Caco-2 (cell line): Measurements from ENCODE around the gene THAP11. TPM values are rescaled to one million over a fixed set of nuclear protein-coding genes. Genes with fewer than 3 reads are reported as not detected.
A peak's percentile ranks its signal among the peaks of the same experiment; 100 is the strongest.

ENCODE experiments used
- BruUV-seq: library from RNA; stranded (reverse); fragments of 400-500 nt; replicated peaks from 2 replicates; lab custom pipeline; 2021; lab: Mats Ljungman, UMichigan
- CTCF ChIA-PET: fragments of 300-600 bp; sonication (Branson Sonifier 250); formaldehyde crosslinking; loops from one replicate; lab custom pipeline; 2022; ENCODE audit warnings: antibody characterized with exemption; lab: Charles Lee
- POLR2A ChIA-PET: fragments of 300-600 bp; sonication (Branson Sonifier 250); formaldehyde crosslinking; loops from one replicate; lab custom pipeline; 2022; ENCODE audit warnings: antibody characterized with exemption; lab: Charles Lee
- DNase-seq, 2 experiments: peaks; one replicate each; pipeline versions ENCODE4 v3.0.0 to v3.0.0-alpha.2; 2020 to 2022
- H3K27me3 ChIP-seq: replicated peaks from 2 replicates; pipeline ENCODE4 v1.6.0; 2011; ENCODE audit warnings: low read length; ENCODE audit not compliant: control insufficient read depth, insufficient read depth
- H3K36me3 ChIP-seq: 2 replicates; pipeline ENCODE4 v1.5.1; 2011; ENCODE audit warnings: low read length; ENCODE audit not compliant: control insufficient read depth, insufficient read depth
- H3K4me1 ChIP-seq: fragments of 250-450 bp; sonication (Bioruptor Pico); 2 replicates; pipeline ENCODE4 v1.5.1; 2020; ENCODE audit warnings: mild to moderate bottlenecking
- H3K4me3 ChIP-seq: 2 replicates; pipeline ENCODE4 v1.5.1; 2011; ENCODE audit warnings: low read depth, mild to moderate bottlenecking, control low read depth, low read length
- H3K9me3 ChIP-seq: fragments of 250-450 bp; sonication (Bioruptor Pico); 2 replicates; pipeline ENCODE4 v1.5.1; 2020; ENCODE audit warnings: mild to moderate bottlenecking, moderate library complexity
- H3K27ac Mint-ChIP-seq: one replicate; pipeline ENCODE4 v1.8.0; 2022; ENCODE audit warnings: mixed read lengths; ENCODE audit not compliant: unreplicated experiment
- H3K27me3 Mint-ChIP-seq: one replicate; pipeline ENCODE4 v1.8.0; 2022; ENCODE audit warnings: mixed read lengths; ENCODE audit not compliant: insufficient read depth, unreplicated experiment
- H3K36me3 Mint-ChIP-seq: one replicate; pipeline ENCODE4 v1.8.0; 2022; ENCODE audit warnings: mild to moderate bottlenecking, mixed read lengths; ENCODE audit not compliant: insufficient read depth, unreplicated experiment
- H3K4me1 Mint-ChIP-seq: one replicate; pipeline ENCODE4 v1.8.0; 2022; ENCODE audit warnings: low read depth, mixed read lengths; ENCODE audit not compliant: unreplicated experiment
- H3K4me3 Mint-ChIP-seq: one replicate; pipeline ENCODE4 v1.8.0; 2022; ENCODE audit warnings: mild to moderate bottlenecking, moderate library complexity, mixed read lengths; ENCODE audit not compliant: unreplicated experiment
- H3K9me3 Mint-ChIP-seq: one replicate; pipeline ENCODE4 v1.8.0; 2022; ENCODE audit warnings: mixed read lengths; ENCODE audit not compliant: unreplicated experiment
- CTCF ChIP-seq, 2 experiments: fragments of 200-600 bp in 1 of 2; IDR thresholded peaks; 1 replicate in 1 of 2; 2 replicates in 1 of 2; pipeline versions ENCODE4 v1.5.1 to v1.8.0; 2011 to 2022; ENCODE audit warnings: antibody characterized with exemption in 1 of 2, control low read depth in 1 of 2, inconsistent platforms in 1 of 2, low read depth in 1 of 2, low read length in 1 of 2, mild to moderate bottlenecking in 1 of 2, moderate library complexity in 1 of 2; ENCODE audit not compliant: insufficient read depth in 1 of 2, severe bottlenecking in 1 of 2, unreplicated experiment in 1 of 2
- intact Hi-C: fragments of 100-400 bp; cut with micrococcal nuclease; formaldehyde crosslinking; loops from one replicate; pipeline ENCODE4 v1.10.0; 2022; ENCODE audit not compliant: unreplicated experiment
- total RNA-seq: library from RNA; stranded (reverse); gene quantifications from 2 replicates; pipeline ENCODE4 v1.2.3, GENCODE V29; 2022

THAP11 gene
- total RNA-seq, 1 experiment from 2014 or later: 46.8 TPM

- Mint-ChIP-seq H3K27ac (peak overlapping the region; percentile 7), H3K27me3 (no peaks in the 10 kb centered on the region), H3K4me3 (no peak overlapping the region), H3K9me3 (no peaks in the 10 kb centered on the region), H3K4me1 (peaks cover 30% of the 10 kb centered on the region), H3K36me3 (peaks cover 51% of the 10 kb centered on the region)
- H3K4me1 ChIP-seq: peaks cover 49% of the 10 kb centered on the region
- no peak overlapping the region for H3K4me3 ChIP-seq
- H3K36me3 ChIP-seq: peaks cover 5% of the 10 kb centered on the region; the same call in 1 of the 2 replicates
- no peaks in the 10 kb centered on the region for H3K9me3 ChIP-seq
- POLR2A ChIA-PET: no interaction called here
- CTCF ChIA-PET: interaction anchor here (0.9 to 5.0 kb wide), 3 partner anchors 13 to 70 kb away, joined by 4 to 47 read pairs (median 5); partner anchors contain the start of genes EDC4 and PSMB10
- H3K27me3 ChIP-seq: no peaks in the 10 kb centered on the region
- intact Hi-C loops: no loop called here
- no TSS peak for BruUV-seq
- DNase-seq: no peak
- TF ChIP-seq CTCF (IDR thresholded peaks at IDR 0.05; ENCODE audit: insufficient read depth in 1 of 2, low read depth in 1 of 2, low read length in 1 of 2, severe bottlenecking in 1 of 2, unreplicated experiment in 1 of 2): no peak
These were observed 44.3 kb downstream of the THAP11 start for GRCh38 chr16:67886387-67886786.

- Mint-ChIP-seq H3K4me1 (peaks cover 20% of the 10 kb centered on the region), H3K27ac (no peak overlapping the region), H3K27me3 (no peaks in the 10 kb centered on the region), H3K36me3 (peaks cover 36% of the 10 kb centered on the region), H3K4me3 (no peak overlapping the region), H3K9me3 (no peaks in the 10 kb centered on the region)
- no peak for DNase-seq
- CTCF ChIA-PET: no interaction called here
- H3K9me3 ChIP-seq: no peaks in the 10 kb centered on the region
- POLR2A ChIA-PET: no interaction called here
- no peak for TF ChIP-seq CTCF (IDR thresholded peaks at IDR 0.05; ENCODE audit: insufficient read depth in 1 of 2, low read depth in 1 of 2, low read length in 1 of 2, severe bottlenecking in 1 of 2, unreplicated experiment in 1 of 2)
- no peaks in the 10 kb centered on the region for H3K27me3 ChIP-seq
- H3K4me1 ChIP-seq: peaks cover 37% of the 10 kb centered on the region
- BruUV-seq: no TSS peak
- intact Hi-C loops: no loop called here
- no peak overlapping the region for H3K4me3 ChIP-seq
- peaks cover 2% of the 10 kb centered on the region; the same call in 1 of the 2 replicates for H3K36me3 ChIP-seq
These were observed 46.2 kb downstream of the THAP11 start for GRCh38 chr16:67888331-67888730.

- no peak for DNase-seq
- H3K36me3 ChIP-seq: no peaks in the 10 kb centered on the region
- H3K27me3 Mint-ChIP-seq: no peaks in the 10 kb centered on the region
- H3K9me3 Mint-ChIP-seq: no peaks in the 10 kb centered on the region
- POLR2A ChIA-PET: interaction anchor here (1.0 kb wide), 1 partner anchor 86 kb away, joined by 4 read pairs; the partner anchor contains the start of genes RANBP10 and TSNAXIP1
- peaks cover 17% of the 10 kb centered on the region for H3K36me3 Mint-ChIP-seq
- TF ChIP-seq CTCF (IDR thresholded peaks at IDR 0.05; ENCODE audit: insufficient read depth in 1 of 2, low read depth in 1 of 2, low read length in 1 of 2, severe bottlenecking in 1 of 2, unreplicated experiment in 1 of 2): no peak
- no peaks in the 10 kb centered on the region for H3K9me3 ChIP-seq
- CTCF ChIA-PET: interaction anchor here (1.1 kb wide), 1 partner anchor 9 kb away, joined by 6 read pairs; no protein-coding TSS in a partner anchor
- TSS peak; percentile 85 for BruUV-seq
- peak overlapping the region; percentile 97 for H3K27ac Mint-ChIP-seq
- H3K27me3 ChIP-seq: no peaks in the 10 kb centered on the region
- peaks cover 14% of the 10 kb centered on the region for H3K4me1 Mint-ChIP-seq
- intact Hi-C loops: loop anchor here (2.0 kb wide), 1 partner anchor 42 kb away; no protein-coding TSS in a partner anchor
- peak overlapping the region; percentile 40 for H3K4me3 ChIP-seq
- H3K4me1 ChIP-seq: peaks cover 17% of the 10 kb centered on the region; the same call in 1 of the 2 replicates
- peak overlapping the region; percentile 89 for H3K4me3 Mint-ChIP-seq
These were observed 50.3 kb downstream of the THAP11 start for GRCh38 chr16:67892375-67892774.
